K562 (cell line): ENCODE measurements around the gene ANO6. TPM values are rescaled to one million over a fixed set of nuclear protein-coding genes. Genes with fewer than 3 reads are reported as not detected.

Experiments
- AFF4 ChIP-seq: sonication (generic); formaldehyde crosslinking; IDR thresholded peaks from 2 replicates; pipeline ENCODE4 v1.8.0; 2023; ENCODE audit warnings: mild to moderate bottlenecking, missing genetic modification reagents
- CBFA2T2 ChIP-seq: fragments of 450-650 bp; conservative IDR thresholded peaks from 2 replicates; pipeline ENCODE4 v1.6.1; 2017; ENCODE audit warnings: mild to moderate bottlenecking
- CBFB ChIP-seq: sonication (generic); formaldehyde crosslinking; IDR thresholded peaks from 2 replicates; pipeline ENCODE4 v1.4.0; 2020; ENCODE audit warnings: mild to moderate bottlenecking, missing genetic modification reagents
- ERF ChIP-seq: fragments of 450-650 bp; formaldehyde crosslinking; IDR thresholded peaks from 2 replicates; pipeline ENCODE4 v1.4.0; 2020; ENCODE audit warnings: mild to moderate bottlenecking, mixed read lengths
- MGA ChIP-seq: fragments of 450-650 bp; IDR thresholded peaks from 2 replicates; pipeline ENCODE4 v1.6.1; 2016; ENCODE audit warnings: mild to moderate bottlenecking, moderate library complexity
- RB1 ChIP-seq: fragments of 450-650 bp; IDR thresholded peaks from 2 replicates; pipeline ENCODE4 v1.6.1; 2017; ENCODE audit warnings: low read depth, mild to moderate bottlenecking
- RBM22 ChIP-seq: fragments of 200-400 bp; formaldehyde crosslinking; IDR thresholded peaks from 2 replicates; pipeline ENCODE4 v1.6.1; 2018; ENCODE audit warnings: low read length, low read depth; ENCODE audit not compliant: poor library complexity, severe bottlenecking
- TCF3 ChIP-seq: sonication (generic); formaldehyde crosslinking; IDR thresholded peaks from 2 replicates; pipeline ENCODE4 v1.4.0; 2020; ENCODE audit warnings: mild to moderate bottlenecking, missing genetic modification reagents
- THAP12 ChIP-seq: fragments of 250-450 bp; sonication (Bioruptor Pico); IDR thresholded peaks from 2 replicates; pipeline ENCODE4 v1.9.0; 2021; ENCODE audit warnings: mild to moderate bottlenecking, inconsistent platforms
- YBX1 ChIP-seq: fragments of 450-650 bp; IDR thresholded peaks from 2 replicates; pipeline ENCODE4 v1.7.1; 2016; ENCODE audit warnings: mild to moderate bottlenecking
- ZNF134 ChIP-seq: fragments of 250-450 bp; sonication (Bioruptor Pico); conservative IDR thresholded peaks from 2 replicates; pipeline ENCODE4 v1.4.0; 2020
- polyA plus RNA-seq, 8 experiments: library from polyadenylated mRNA; depleted of rRNA in 4 of 8; stranded (reverse) in 5 of 8; unstranded in 3 of 8; fragments of >200 nt; fragmentation: Nextera tagmentation in 2 of 8; fragmentation: Illumina TruSeq in 1 of 8; extraction: Ambion mirVana in 2 of 8; extraction: Trizol in 1 of 8; gene quantifications; 2 replicates each; pipeline versions ENCODE4 v1.2.1 to v1.2.3, GENCODE V29; 2011 to 2014; ENCODE audit warnings: inconsistent platforms in 1 of 8, missing spikeins in 1 of 8
- total RNA-seq, 7 experiments: library from RNA; depleted of rRNA in 6 of 7; stranded (reverse); fragments of >200 nt in 6 of 7; fragmentation: Illumina TruSeq in 2 of 7; extraction: Trizol in 2 of 7; gene quantifications; 2 replicates each; pipeline versions ENCODE4 v1.2.1 to v1.2.3, GENCODE V29; 2011 to 2021; ENCODE audit warnings: low replicate concordance in 1 of 7

Gene ANO6
- total and polyA plus RNA-seq, 9 of the 15 experiments (the other 6 are each of a cell fraction or from before 2014, with no cell fraction given), result 3.5 to 24.7 (median 20.3) TPM

GRCh38 chr12:45273717-45274271 is 57.9 kb downstream of the ANO6 start (continued):
- TF ChIP-seq MGA, result no peak
- TF ChIP-seq TCF3 (CRISPR knock-in tag), result peak; percentile 80
- TF ChIP-seq CBFA2T2, result peak; percentile 71
- TF ChIP-seq ERF (CRISPR knock-in tag), result no peak
- TF ChIP-seq CBFB (CRISPR knock-in tag), result no peak
- TF ChIP-seq AFF4, result no peak
- TF ChIP-seq YBX1, result no peak
- TF ChIP-seq THAP12 (CRISPR knock-in tag), result no peak
- TF ChIP-seq ZNF134 (CRISPR knock-in tag), result no peak
- no peak for TF ChIP-seq RB1
- TF ChIP-seq RBM22, result no peak
